GM19023 (cell line): ENCODE results near the gene NUDT21.
"Not testable (repeated sequence)": the region's sequence is repeated elsewhere in the genome, so short reads cannot be mapped to it uniquely, and the experiment has no call there.

Experiments
- ATAC-seq: cut with Tn5 transposase; IDR thresholded peaks from one replicate; pipeline ENCODE4 v1.9.1; 2021; ENCODE audit warnings: mild to moderate bottlenecking, moderate library complexity; ENCODE audit not compliant: unreplicated experiment

The NUDT21 gene

DNA sequence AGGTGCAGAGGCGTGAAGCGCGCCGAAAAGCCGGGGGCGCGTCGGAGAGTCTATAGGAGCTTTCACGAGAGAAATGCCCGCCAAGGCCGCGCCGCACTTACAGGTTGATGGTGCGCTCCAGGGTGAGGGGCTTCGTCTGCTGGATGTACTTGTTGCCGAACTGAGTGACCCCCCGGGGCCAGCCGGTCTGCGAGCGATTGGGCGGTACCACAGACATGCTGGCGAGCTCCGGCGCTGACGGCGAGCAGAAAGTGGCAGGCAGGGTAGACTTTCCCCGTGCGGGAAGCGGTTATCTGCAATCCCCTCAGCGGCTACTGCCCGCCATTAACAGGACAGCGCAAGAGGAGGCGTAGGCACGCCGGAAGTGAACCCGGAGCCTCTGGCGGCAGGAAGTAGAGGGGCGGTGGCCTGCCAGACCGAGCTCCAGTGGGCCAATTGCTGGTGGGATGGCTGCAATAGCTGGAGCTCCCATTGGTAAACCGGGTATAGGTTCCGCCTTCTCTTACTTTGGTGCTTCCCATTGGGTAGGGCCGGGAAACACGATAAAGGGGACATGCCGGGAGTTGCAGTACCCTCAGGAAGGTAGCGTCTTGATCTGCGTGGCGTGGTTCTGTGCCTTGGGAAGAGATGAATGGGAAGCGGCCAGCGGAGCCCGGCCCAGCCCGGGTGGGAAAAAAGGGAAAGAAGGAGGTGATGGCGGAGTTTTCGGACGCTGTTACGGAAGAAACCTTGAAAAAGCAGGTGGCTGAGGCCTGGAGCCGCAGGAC is at the start of gene NUDT21, which contains the start of gene OGFOD1:
Gene NUDT21, minus strand, starts transcription at position 347 of the 767 bp plus-strand sequence. Its CDS starts 130 bp downstream, at position 217.
Gene OGFOD1, plus strand, starts transcription at position 569 of the 767 bp plus-strand sequence. Its CDS starts 59 bp downstream, at position 628.
- ATAC-seq = peak; percentile 96

GRCh38 chr16:56493815-56494214 is 42.7 kb upstream of the NUDT21 start:
- ATAC-seq = no peak

DNA sequence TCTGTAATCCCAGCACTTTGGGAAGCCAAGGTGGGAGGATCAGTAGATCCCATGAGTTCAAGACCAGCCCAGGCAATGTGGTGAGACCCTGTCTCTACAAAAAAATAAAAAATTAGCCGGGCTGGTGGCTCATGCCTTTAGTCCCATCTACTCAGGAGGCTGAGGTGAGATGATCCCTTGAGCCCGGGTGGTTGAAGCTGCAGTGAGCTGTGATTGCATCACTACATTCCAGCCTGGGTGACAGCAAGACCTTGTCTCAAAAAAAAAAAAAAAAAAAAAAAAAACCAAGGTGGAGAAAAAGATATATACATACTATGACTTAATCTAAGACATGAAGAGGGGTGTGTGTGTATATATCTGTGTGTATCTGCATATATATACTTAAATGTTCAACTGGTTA is 42.0 kb upstream of the NUDT21 start:
- no peak for ATAC-seq

GRCh38 chr16:56491657-56492261 is 40.6 kb upstream of the NUDT21 start:
- ATAC-seq = no peak

DNA sequence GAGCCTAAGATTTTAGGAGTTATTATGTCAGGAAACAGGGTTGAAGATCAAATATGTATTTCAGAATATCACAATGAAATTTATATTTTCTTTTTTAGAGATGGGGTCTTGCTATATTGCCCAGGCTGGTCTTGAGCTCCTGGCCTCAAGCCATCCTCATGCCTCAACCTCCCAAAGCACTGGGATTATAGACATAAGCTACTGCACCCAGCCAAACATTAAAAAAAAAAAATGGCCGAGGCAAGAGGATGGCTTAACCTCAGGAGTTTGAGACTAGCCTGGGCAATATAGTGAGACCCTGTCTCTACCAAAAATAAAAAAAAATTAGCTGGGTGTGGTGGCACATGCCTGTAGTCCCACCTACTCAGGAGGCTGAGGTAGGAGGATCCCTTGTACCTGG is 37.7 kb upstream of the NUDT21 start:
- ATAC-seq = not testable (repeated sequence)

DNA sequence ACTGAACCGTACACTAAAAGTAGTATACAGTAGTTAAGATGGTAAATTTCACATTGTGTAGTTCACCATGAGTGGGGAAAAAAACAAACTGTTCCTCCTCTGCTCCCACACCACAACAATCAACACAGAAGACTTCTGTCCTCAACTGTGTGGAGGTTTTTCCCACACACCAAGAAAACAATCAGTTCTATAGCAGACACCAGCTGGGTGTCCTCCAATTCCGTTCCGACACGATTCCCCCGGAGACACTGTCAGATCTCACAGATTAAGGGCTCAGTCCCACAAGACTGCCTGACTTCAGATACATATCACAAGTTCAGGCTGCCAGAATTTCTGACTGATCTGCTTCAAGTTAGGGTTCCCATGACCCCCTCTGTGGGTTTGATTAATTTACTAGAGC is 36.9 kb upstream of the NUDT21 start:
- no peak for ATAC-seq

DNA sequence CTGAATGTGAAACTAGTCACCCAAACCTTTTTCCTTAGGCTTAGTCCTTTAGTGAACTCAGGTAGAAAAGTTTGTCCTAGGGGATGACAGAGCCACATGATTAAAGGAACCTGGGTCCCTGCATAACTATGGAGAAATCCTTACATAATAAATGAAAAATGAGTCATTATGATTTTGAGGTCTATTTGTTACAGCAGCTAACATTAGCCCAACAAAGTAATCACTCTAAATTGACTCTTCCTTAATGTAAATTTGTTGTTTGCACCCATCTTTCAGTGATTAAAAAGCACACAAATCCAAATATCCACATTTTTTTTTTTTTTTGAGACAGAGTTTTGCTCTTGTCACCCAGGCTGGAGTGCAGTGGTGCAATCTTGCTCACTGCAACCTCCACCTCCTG is 32.3 kb upstream of the NUDT21 start:
- ATAC-seq = no peak

DNA sequence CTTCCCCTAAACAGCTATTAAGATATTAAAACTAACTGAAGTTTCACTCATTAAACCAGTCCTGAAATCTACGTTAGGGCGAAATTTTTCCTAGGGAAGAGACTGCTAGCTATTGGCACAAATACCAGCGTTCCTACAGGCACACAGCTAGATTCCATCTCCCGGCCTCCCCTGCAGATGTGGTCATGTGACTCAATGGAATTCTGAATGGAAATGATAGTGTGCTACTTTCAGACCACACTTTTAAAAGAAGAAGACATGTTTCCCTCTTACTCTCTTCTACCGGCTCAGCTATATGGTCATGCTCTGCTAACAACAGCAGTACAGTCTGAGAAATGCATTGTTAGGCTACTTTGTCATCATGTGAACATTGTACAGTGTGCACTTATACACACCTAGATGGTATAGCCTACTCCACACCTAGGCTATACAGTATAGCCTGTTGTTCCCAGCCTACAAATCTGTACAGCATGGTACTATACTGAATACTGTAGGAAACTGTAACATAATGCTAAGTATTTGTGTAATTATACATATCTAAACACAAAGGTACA is 31.6 kb upstream of the NUDT21 start:
- ATAC-seq = no peak

DNA sequence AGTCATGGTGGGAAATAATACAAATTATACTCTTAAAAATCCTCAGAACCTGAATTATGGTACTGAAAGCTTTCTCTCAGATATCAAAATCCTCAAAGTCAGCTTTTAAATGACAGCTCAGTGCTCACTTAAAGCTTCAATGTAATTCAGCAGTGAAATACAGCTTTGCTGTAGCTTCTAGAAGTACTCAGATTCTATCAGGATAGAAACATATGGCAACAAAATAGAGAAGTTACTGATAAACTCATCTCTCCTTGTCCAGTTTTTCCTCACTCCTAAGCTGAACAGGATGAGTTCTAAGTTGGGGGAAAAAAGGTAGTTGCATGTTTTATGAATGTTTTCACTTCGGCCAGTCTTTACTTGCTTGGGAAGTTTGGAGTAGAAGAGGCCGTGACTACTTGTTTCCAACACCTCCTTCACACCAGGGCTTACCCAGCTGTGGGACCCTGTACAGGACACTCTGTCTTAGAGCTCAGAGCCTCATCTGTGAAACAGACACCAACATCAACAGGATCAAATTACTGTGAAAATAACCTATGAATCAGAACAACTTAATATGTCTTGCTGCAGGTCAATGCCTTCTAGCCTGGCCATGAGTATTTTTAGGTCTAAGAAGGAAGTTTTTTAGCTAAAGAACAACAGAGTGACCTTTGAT is 30.5 kb upstream of the NUDT21 start:
- no peak for ATAC-seq

DNA sequence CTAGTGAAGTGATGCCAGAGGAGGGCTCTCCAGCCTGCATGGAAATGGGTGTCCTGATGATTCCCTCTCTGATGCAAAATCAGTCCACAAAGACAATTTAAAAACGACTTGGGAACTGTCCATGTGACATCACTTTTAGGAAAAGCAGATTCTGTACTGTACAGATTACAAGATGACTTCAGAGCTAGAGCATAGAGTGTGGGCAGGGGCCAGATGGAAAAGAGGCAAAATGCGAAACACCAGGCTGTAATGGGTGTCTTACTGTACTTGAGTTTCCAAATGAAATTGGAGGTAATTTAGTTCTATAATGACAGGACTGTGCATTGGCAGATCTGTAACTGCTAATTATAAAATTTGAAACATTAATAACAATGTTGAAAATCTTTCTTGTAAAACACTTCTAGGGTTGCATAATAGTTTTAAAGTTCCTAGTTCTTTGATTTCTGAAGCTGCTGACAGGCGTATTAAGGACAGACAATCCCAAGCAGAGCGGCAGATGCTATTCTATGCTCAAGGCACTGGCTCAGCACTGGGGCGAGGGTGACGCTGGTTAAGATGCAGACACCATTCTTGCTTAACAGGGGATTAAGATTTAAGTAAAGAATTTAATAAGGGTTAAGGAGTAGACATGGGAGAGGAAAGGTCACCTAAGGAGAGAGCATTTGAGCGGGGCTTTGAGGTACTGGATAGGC is 29.8 kb upstream of the NUDT21 start:
- no peak for ATAC-seq

GRCh38 chr16:56479469-56479868 is 28.3 kb upstream of the NUDT21 start:
- ATAC-seq = no peak

DNA sequence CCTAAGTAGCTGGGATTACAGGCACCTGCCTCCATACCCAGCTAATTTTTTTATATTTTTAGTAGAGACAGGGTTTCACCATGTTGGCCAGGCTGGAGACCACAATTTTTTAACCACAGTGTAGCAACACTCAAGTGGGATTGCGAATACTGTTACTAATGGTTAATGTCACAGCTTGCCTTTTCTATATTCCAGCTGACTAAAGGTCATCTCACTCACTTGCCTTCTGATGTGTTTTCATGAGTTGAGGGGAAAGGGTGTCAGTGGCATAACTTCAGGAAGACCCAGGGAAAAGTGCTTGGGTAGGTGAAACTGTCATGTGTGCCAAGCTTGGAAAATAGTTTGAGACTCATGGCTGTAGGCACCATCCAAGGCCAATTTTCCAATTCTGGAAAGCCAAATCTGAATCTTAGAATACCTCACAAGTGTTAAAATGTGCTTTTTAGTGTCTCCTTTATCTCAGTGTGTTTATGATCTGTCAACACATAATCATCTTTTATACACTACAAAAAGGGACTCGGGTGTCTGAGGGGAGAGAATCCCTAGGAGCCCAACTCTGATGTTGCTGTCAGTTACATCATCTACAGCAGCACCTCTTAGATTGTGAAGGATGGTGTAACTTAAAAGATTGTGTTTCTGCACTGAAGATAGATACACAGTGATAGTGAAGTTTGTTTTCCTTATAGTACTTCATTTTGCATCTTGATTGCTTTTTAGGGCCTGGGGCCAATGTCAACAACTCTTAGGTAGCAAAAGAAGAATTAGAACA is 27.3 kb upstream of the NUDT21 start:
- no peak for ATAC-seq

- no peak for ATAC-seq
Measured at GRCh38 chr16:56477096-56477878, 26.2 kb upstream of the NUDT21 start.

GRCh38 chr16:56475201-56475600 is 24.1 kb upstream of the NUDT21 start:
- ATAC-seq = no peak

DNA sequence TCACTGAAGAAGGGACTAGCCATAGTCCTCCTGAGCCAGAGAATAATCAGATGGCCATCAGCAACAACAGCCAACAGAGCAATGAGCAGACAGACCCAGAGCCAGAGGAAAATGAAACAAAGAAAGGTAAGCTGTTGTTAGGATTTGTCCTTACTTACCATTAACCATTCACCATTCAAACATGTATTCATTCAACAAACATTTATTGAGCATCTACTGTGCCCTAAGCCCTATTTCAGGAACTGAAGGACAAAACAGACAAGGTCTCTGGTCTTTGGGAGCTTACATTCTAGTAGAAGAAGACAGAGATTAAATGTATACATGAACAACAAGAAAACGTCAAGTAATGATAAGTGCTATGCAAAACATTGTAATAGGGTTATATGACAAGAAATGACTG is 19.5 kb upstream of the NUDT21 start:
- no peak for ATAC-seq

GRCh38 chr16:56470232-56470631 is 19.1 kb upstream of the NUDT21 start:
- ATAC-seq = no peak

DNA sequence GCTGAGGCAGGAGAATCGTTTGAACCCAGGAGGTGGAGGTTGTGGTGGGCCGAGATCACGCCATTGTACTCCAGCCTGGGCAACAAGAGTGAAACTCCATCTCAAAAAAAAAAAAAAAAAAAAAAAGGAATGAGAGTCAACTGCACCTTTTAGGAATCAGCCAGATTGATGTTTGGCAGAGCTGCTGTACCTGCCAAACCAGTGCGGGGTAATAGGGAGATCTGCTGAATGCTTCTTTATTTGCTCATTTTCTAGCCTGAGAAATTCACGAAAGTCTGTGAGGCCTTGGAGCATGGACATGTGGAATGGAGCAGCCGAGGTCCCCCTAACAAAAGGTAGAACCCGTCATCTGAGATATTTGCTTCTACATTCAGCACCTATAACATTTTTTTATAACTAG is 18.6 kb upstream of the NUDT21 start:
- no peak for ATAC-seq

DNA sequence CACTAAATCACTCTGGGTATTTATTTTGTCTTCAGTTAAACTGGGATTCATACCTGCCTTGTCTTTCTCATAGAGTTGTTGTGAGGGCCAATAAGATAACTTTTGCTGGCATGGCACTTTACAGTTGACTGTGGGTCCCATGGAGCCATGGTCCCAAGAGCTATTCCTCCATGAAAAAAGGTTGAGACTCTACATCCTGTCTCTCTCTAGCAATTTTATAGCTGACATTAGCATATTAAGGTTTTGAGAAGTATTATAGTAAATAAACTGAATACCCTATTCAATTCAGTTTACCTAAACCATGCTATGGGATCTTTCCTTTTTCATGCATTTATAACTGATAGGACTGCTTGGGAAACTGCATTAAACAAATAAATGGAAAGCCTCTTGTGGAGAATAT is 17.7 kb upstream of the NUDT21 start:
- ATAC-seq = no peak

- ATAC-seq = no peak
Measured at GRCh38 chr16:56466344-56466743, 15.2 kb upstream of the NUDT21 start.

DNA sequence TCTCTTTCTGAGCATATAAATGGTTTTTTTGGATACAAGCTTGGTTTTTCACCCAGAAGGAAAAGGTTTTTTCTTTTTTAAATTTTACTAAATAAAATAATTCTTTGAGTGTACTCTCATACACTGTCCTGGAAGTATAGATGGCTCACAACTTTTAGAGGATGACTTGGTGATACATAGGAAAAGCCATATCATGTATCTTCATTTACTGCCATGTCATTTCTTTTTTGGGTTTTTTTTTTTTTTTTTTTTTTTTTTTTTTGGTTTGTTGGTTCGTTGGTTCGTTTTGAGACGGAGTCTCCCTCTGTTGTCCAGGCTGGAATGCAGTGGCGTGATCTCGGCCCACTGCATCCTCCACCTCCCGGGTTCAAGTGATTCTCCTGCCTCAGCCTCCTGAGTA is 12.0 kb upstream of the NUDT21 start:
- no peak for ATAC-seq
